Body of pancreas (tissue), 4 donors: ENCODE results near the gene KRTAP5-3. TPM values are rescaled to one million over a fixed set of nuclear protein-coding genes. Genes with fewer than 3 reads are reported as not detected.

Experiments
- ATAC-seq: fragments of 150-250 bp; one replicate; pipeline ENCODE4 v1.9.1; 2016
- DNase-seq, 4 donors: peaks; one replicate each; pipeline ENCODE4 v3.0.0-alpha.2; 2019
- H3K27ac ChIP-seq, 4 donors: fragments of 200-600 bp; sonication (generic); 1 replicate in 3 of 4; 2 replicates in 1 of 4; pipeline versions ENCODE4 v1.5.1 to v1.6.1; 2016 to 2019; ENCODE audit warnings: mild to moderate bottlenecking in 1 of 4, mixed read lengths in 1 of 4, moderate library complexity in 1 of 4
- H3K27me3 ChIP-seq, 2 donors: fragments of 200-600 bp; sonication (generic); one replicate each; pipeline ENCODE4 v1.6.0; 2016; ENCODE audit warnings: mild to moderate bottlenecking in 1 of 2
- H3K36me3 ChIP-seq, 2 donors: fragments of 200-600 bp; sonication (generic); replicated peaks in 1 of 2; 2 replicates each; pipeline ENCODE4 v1.5.1; 2016; ENCODE audit warnings: low read depth in 2 of 2; ENCODE audit not compliant: insufficient read depth in 1 of 2
- H3K4me1 ChIP-seq: fragments of 200-600 bp; sonication (generic); one replicate; pipeline ENCODE4 v1.6.0; 2016
- H3K4me3 ChIP-seq, 2 donors: fragments of 200-600 bp; sonication (generic); 1 replicate in 1 of 2; 2 replicates in 1 of 2; pipeline ENCODE4 v1.5.1; 2016 to 2019
- H3K9me3 ChIP-seq, 3 donors: fragments of 200-600 bp; sonication (generic); 1 replicate in 2 of 3; 2 replicates in 1 of 3; pipeline ENCODE4 v1.5.1; 2016
- CTCF ChIP-seq, 7 experiments: fragments of 450-650 bp in 4 of 7; fragments of 200-600 bp in 3 of 7; sonication (generic) in 3 of 7; IDR thresholded peaks; one replicate each; pipeline ENCODE4 v1.5.1; 2016 to 2019; ENCODE audit warnings: antibody characterized with exemption in 7 of 7
- POLR2A ChIP-seq, 3 donors: fragments of 450-650 bp; IDR thresholded peaks; one replicate each; pipeline ENCODE4 v1.6.1; 2016; ENCODE audit warnings: antibody characterized with exemption in 3 of 3, mild to moderate bottlenecking in 2 of 3
- WGBS, 2 donors: methylation state at CpG; one replicate each; pipeline ENCODE4 v1.1.5; 2017; 5-methylcytosine and 5-hydroxymethylcytosine counted together
- intact Hi-C: fragments of 100-400 bp; cut with DNase I; formaldehyde crosslinking; loops from one replicate; pipeline ENCODE4 v1.15.1; 2023
- total RNA-seq, 2 donors: library from RNA; depleted of rRNA; stranded (reverse); fragments of >200 nt; gene quantifications; one replicate each; pipeline ENCODE4 v1.1.0, GENCODE V29; 2016

Gene KRTAP5-3
- total RNA-seq, 2 donors from 2014 or later, result not detected

GRCh38 chr11:1628506-1629325, 20.5 kb upstream of the KRTAP5-3 start:
- no peak overlapping the region for H3K27ac ChIP-seq
- peak; percentile 80 for ATAC-seq
- DNase-seq, result peak; percentile 47 to 68 (median 65)
- H3K9me3 ChIP-seq, result no peaks in the 10 kb centered on the region
- H3K4me1 ChIP-seq, result peaks cover 15% of the 10 kb centered on the region
- TF ChIP-seq POLR2A (IDR thresholded peaks at IDR 0.05), result no peak
- peak; percentile 71 to 91 (median 86) for TF ChIP-seq CTCF (IDR thresholded peaks at IDR 0.05)
- H3K4me3 ChIP-seq, result no peak overlapping the region
- H3K27me3 ChIP-seq, result no peaks in the 10 kb centered on the region
- 29 to 38% methylated on average over 13 to 35 of the region's 35 CpGs for WGBS, 2 donors
- intact Hi-C loops, result no loop called here
- H3K36me3 ChIP-seq, result no peaks in the 10 kb centered on the region

- Histone ChIP-seq H3K36me3 (no peaks in the 10 kb centered on the region), H3K27me3 (no peaks in the 10 kb centered on the region), H3K4me3 (no peak overlapping the region), H3K4me1 (peaks cover 7% of the 10 kb centered on the region), H3K9me3 (no peaks in the 10 kb centered on the region), H3K27ac (no peak overlapping the region)
- DNase-seq (no peak), ATAC-seq (no peak)
- 75 to 87% methylated on average over 11 to 13 of the region's 13 CpGs for WGBS, 2 donors
- TF ChIP-seq POLR2A (IDR thresholded peaks at IDR 0.05), result no peak
- no peak for TF ChIP-seq CTCF (IDR thresholded peaks at IDR 0.05)
- intact Hi-C loops, result no loop called here
These were observed 17.3 kb upstream of the KRTAP5-3 start for GRCh38 chr11:1625541-1625940.

GRCh38 chr11:1624621-1625020, 16.4 kb upstream of the KRTAP5-3 start:
- Histone ChIP-seq H3K27me3 (no peaks in the 10 kb centered on the region), H3K4me3 (no peak overlapping the region), H3K27ac (no peak overlapping the region), H3K4me1 (peaks cover 7% of the 10 kb centered on the region), H3K36me3 (no peaks in the 10 kb centered on the region), H3K9me3 (no peaks in the 10 kb centered on the region)
- TF ChIP-seq POLR2A (IDR thresholded peaks at IDR 0.05) (no peak), CTCF (IDR thresholded peaks at IDR 0.05) (no peak)
- WGBS, 2 donors, result 75 to 76% methylated on average over 16 of the region's 16 CpGs
- ATAC-seq (no peak), DNase-seq (no peak)
- intact Hi-C loops, result no loop called here

DNA sequence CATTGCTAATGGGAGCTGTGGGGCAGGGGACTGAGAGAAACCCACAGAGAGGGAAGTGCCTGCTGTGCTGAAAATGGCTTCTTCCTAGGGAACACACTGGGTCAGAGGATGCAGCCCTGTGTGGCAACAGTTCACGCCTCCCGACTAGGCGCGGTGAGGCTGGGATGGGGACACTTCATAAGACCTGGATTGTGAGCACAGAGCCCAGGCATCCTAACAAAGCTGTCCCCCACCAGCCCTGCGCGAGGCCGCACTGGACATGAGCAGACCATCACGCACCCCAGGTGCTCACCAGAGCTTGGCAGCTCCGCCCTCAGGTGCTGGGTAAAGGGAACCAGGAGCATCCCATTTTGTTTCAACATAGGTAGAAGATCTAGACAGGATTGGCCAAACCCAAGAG, 15.5 kb upstream of the KRTAP5-3 start:
- TF ChIP-seq CTCF (IDR thresholded peaks at IDR 0.05) (no peak), POLR2A (IDR thresholded peaks at IDR 0.05) (no peak)
- 78 to 86% methylated on average over 7 to 9 of the region's 9 CpGs for WGBS, 2 donors
- intact Hi-C loops, result no loop called here
- no peaks in the 10 kb centered on the region for H3K27me3 ChIP-seq
- H3K4me1 ChIP-seq, result peaks cover under 1% of the 10 kb centered on the region
- no peak overlapping the region for H3K4me3 ChIP-seq
- H3K27ac ChIP-seq, result no peak overlapping the region
- no peak for DNase-seq
- ATAC-seq, result no peak
- no peaks in the 10 kb centered on the region for H3K36me3 ChIP-seq
- no peaks in the 10 kb centered on the region for H3K9me3 ChIP-seq

DNA sequence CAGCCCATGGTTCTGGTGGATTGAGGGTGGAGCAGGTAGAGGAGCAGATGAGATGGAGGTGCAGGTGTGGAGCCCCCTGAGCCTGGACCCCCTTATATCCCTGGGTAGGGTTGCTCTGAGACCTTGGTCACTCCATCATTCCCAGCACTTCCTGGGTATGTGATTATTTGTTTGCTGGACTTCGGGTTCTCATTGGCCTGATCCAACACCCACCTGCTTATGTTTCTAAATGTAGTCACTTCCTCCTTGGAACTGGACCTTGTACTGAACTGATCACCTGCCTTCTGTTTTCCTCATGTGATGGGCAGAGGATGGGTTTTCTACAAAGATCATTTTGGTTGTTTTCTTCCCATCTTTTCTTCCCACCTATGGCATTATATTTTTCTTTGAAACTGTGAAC, 13.8 kb upstream of the KRTAP5-3 start, which contains the start of gene KRTAP5-4:
KRTAP5-4 (minus strand) TSS at position 53 of the 400 bp plus-strand sequence; CDS start at position 8, 45 bp downstream.
- TF ChIP-seq POLR2A (IDR thresholded peaks at IDR 0.05) (no peak), CTCF (IDR thresholded peaks at IDR 0.05) (no peak)
- no peaks in the 10 kb centered on the region for H3K27me3 ChIP-seq
- no peaks in the 10 kb centered on the region for H3K36me3 ChIP-seq
- ATAC-seq (no peak), DNase-seq (no peak)
- 0 to 12% methylated on average over 1 of the region's 1 CpG for WGBS, 2 donors
- no peak within 1 kb of the TSS for H3K4me3 ChIP-seq
- H3K4me1 ChIP-seq, result no peaks in the 10 kb centered on the region
- H3K27ac ChIP-seq, result no peak within 1 kb of the TSS
- no peaks in the 10 kb centered on the region for H3K9me3 ChIP-seq
- intact Hi-C loops, result no loop called here
